Measurements from ENCODE around the gene KATNA1.

The KATNA1 gene

DNA sequence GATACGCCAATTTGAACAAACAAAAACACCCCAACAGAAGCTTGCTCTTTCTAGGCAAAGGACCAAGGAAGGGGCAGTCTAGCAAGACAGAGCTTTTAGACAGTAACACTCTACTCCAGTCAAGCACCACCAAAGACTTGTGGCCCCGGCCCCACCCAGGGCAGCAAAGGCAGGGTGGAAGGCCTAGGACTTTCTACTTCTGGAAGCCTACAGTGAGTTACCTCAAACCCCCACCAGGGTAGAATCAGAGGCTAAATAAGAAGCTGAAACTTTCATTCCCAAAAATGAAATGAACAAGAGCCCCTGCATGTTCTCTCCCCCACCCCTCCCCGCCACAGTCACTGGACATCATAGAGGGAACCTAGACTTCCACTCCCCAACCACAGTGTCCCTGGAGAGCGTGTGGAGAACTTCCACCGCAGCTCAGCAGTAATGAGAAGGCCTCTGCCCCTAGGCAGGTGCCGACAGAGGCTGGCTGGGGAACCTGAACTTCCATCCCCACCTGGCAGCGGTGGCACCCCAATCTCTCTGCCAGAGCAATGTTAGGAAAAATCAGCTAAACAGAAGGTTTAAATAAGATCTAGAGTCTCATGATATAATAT, 40.0 kb downstream of the KATNA1 start:
- DNase-seq (ENCODE audit: low read depth) = no peak

DNA sequence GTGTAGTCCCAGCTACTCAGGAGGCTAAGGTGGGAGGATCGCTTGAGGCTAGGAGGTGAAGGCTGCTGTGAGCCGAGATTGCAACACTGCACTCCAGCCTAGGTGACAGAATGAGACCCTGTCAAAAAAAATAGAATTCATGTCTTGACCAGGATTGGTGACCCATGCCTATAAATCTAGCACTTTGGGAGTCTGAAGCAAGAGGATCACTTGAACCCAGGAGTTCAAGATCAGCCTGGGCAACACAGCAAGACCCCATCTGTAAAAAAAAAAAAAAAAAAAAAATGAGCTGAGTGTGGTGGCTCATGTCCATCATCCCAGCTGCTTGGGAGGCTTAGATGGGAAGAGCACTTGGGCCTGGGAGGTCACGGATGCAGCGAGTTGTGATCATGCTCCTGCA, 48.0 kb downstream of the KATNA1 start:
- no peak for DNase-seq (ENCODE audit: low read depth)

DNA sequence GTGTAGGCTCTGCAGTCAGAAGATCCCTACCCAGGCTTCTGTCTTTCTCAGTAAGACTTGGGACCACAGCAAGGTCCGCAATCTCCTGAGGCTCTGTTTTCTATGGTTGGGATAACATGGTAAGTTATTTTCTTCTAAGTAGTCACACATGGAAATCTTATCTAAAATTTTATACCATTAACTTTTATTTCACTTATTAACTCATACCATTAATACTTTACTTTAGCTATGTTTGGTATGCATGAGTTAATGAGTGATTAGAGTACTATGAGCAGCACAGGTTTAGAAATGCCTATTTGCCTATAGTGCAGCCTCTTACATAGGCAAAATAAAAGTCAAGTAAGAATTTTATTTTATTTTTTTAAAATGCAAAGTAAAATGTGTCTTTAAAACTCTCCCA, 55.1 kb downstream of the KATNA1 start:
- no peak for DNase-seq (ENCODE audit: low read depth)

- DNase-seq (ENCODE audit: low read depth) = no peak
Observed at GRCh38 chr6:149592983-149593382, 55.5 kb downstream of the KATNA1 start.

DNA sequence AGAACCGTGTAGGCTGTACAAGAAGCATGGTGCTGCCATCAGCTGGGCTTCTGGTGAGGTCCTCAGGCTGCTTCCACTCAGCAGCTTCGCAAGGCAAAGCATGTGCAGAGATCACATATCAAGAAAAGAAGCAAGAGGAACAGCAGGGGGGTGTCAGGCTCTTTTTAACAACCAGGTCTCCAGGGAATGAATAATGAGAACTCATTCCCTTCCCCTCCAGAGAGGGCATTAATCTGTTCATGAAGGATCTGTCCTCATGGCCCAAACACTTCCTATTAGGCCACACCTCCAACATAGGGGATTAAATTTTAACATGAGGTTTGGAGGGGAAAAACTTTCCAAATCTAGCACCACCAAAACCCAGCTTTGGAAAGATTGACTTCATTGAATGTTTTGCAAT, 62.4 kb downstream of the KATNA1 start:
- DNase-seq (ENCODE audit: low read depth) = no peak

- no peak for DNase-seq (ENCODE audit: low read depth)
Observed at GRCh38 chr6:149581349-149581748, 67.2 kb downstream of the KATNA1 start.

- DNase-seq (ENCODE audit: low read depth) = no peak
Observed at GRCh38 chr6:149580880-149581279, 67.6 kb downstream of the KATNA1 start.

DNA sequence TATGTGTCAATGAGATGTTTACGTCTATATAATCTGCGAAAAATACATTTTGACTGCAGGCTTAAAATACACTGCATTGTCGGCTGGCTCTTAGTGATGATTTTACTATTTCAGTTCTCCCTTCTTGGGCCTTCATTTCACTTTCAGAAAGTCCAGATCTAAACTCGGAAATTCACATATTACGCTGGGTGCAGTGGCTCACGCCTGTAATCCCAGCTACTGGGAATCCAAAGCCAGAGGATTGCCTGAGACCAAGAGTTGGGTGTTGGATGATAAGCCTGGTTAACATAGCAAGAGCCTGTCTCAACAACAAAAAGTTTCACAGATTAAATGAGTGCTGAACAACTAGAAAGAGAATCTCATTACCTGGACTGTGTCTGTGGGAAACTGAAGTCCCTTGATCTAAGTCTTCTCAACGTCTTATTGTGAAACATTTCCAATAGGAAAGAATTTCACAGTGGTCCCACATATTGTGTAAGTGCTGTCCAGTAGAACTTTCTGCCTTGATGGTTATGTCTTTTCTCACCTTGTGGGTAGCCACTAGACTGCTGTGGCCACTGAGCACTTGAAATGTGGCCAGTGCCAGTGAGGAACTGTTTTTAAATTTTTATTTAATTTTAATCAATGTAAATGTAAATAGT, 80.4 kb downstream of the KATNA1 start:
- no peak for DNase-seq (ENCODE audit: low read depth)

- DNase-seq (ENCODE audit: low read depth) = no peak
Observed at GRCh38 chr6:149567194-149567586, 81.3 kb downstream of the KATNA1 start.

GRCh38 chr6:149566410-149567193, 81.9 kb downstream of the KATNA1 start:
- no peak for DNase-seq (ENCODE audit: low read depth)

DNA sequence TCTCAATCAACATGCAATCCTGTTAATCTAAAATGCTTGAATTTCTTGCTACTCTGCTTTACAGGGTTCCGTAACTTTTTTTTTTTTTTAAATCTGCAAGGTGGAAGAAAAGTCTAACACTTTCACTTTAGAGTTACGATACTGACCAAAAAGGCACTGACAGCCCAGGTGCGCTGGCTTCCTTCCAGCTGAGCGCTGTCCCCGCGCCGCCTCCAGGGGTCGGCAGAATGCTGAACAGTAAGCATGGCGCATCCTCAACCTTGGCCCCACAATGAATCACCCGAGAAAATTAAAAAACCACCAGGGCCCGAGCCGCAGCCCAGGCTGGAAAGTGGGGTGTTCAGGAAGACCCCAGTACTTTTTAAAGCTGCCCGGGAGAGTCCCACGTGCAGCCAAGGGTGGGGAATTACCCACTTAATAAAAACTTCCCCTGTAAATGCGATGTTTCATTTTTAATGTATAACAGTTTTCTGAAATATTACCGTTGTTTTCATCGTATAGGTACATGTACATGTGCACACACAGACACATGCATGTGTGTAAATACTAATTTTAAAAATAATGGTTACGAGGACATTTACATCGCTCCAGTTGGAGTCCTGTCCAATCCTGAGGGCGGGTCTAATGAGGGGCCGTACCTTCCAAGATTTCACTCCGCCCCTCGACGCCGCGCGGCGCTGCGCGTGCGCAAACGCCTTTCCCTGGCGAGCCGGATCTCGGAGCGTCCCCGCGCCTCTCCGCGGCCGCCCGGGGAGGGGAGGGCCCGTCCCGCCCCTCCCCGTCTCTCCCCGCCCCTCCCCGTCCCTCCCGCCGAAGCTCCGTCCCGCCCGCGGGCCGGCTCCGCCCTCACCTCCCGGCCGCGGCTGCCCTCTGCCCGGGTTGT, 82.7 kb downstream of the KATNA1 start, which contains the start of gene GINM1:
TSS of gene GINM1 (plus strand) at position 849 of the 883 bp plus-strand sequence. CDS start 40 bp downstream, outside the sequence.
- peak; percentile 88 for DNase-seq (ENCODE audit: low read depth)

DNA sequence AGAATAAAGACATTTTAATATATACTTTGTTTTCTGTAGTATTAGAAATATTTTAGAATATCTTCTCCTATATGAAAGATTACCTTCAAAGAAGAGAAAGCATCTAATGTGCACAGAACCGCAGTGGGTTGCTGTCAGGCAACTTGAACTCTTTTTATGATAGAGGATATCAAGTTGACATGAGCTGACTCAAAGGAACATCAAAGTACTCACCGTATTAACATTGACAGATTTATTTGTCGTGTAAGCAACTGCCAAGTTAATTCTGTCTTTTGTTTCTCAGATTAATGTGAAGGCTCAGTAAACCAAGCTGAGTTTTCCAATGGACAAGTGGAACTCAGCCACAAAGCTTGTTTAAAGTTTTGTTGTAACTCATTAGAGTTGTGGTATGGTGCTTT, 84.6 kb downstream of the KATNA1 start:
- no peak for DNase-seq (ENCODE audit: low read depth)

- peak; percentile 80 for DNase-seq (ENCODE audit: low read depth)
Observed at GRCh38 chr6:149563203-149563927, 85.1 kb downstream of the KATNA1 start.

GRCh38 chr6:149560736-149561135, 87.8 kb downstream of the KATNA1 start:
- no peak for DNase-seq (ENCODE audit: low read depth)

DNA sequence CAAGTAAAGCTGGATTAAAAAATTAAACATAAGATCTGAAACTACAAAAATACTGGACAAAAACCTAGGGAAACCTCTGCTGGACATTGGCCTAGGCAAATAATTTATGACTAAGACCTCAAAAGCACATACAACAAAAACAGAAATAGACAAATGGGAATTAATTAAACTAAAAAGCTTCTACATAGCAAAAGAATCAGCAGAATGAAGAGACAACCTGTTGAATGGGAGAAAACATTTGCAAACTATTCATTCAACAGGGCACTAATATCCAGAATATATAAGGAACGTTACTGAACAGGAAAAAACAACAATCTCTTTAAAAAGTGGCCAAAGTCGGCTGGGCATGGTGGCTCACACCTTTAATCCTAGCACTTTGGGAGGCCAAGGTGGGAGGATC, 89.1 kb downstream of the KATNA1 start:
- DNase-seq (ENCODE audit: low read depth) = no peak

- DNase-seq (ENCODE audit: low read depth) = no peak
Observed at GRCh38 chr6:149558029-149558428, 90.5 kb downstream of the KATNA1 start.

DNA sequence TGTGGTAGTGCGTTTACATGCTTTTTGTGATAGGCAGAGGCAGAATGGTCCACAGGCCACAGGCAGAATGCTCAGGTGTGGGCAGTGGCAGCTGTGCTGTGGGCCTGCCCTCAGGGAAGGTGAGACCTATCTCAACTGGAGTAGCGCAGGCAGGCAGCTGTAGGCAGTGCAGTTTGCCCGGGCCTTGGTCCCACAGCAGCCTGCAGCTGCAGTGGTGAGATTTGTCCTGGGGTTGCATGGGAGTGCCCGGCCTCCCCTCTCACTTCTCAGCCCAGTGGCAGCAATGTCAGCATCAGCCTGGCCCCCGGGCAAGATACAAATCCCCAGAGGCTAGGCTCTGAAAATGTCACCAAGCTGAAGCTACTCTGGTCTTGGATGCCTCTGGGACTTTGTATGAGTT, 96.6 kb downstream of the KATNA1 start:
- DNase-seq (ENCODE audit: low read depth) = no peak

GRCh38 chr6:149545754-149546471, 102.6 kb downstream of the KATNA1 start, which contains the start of gene PPIL4:
Gene PPIL4 (minus strand): TSS chr6:149546043. CDS start chr6:149546005, 38 bp downstream.
- DNase-seq (ENCODE audit: low read depth) = peak; percentile 91

- DNase-seq (ENCODE audit: low read depth) = peak; percentile 63
Observed at GRCh38 chr6:149545258-149545753, 103.2 kb downstream of the KATNA1 start.

All from stromal cell of bone marrow (primary cell).